ENCODE results near the gene PEF1. TPM values are rescaled to one million over a fixed set of nuclear protein-coding genes. Genes with fewer than 3 reads are reported as not detected.

The PEF1 gene
- total RNA-seq, 1 experiment from 2014 or later, result 77.7 TPM

Other genes with a start within 250 kb of the PEF1 start
- 12.9 and 15.6 TPM in 2 replicates for gene SERINC2, start 231.7 kb downstream of the PEF1 start, total RNA-seq (2014; rRNA removed; shearing (Covaris generic))
- 61.7 and 64.3 TPM in 2 replicates for gene TINAGL1, start 68.4 kb downstream of the PEF1 start, total RNA-seq (2014; rRNA removed; shearing (Covaris generic))
- gene HCRTR1, start 27.2 kb downstream of the PEF1 start, total RNA-seq (2014; rRNA removed; shearing (Covaris generic)), result 2.0 and 4.2 TPM in 2 replicates
- gene COL16A1, start 59.1 kb upstream of the PEF1 start, total RNA-seq (2014; rRNA removed; shearing (Covaris generic)), result 50.5 and 56.2 TPM in 2 replicates
- 45.4 and 49.5 TPM in 2 replicates for gene ADGRB2, start 119.5 kb upstream of the PEF1 start, total RNA-seq (2014; rRNA removed; shearing (Covaris generic))
- 11.8 and 25.3 TPM in 2 replicates for gene SPOCD1, start 171.1 kb upstream of the PEF1 start, total RNA-seq (2014; rRNA removed; shearing (Covaris generic))

Data from G401 (cell line).